OCI-LY3 (cell line): ENCODE results near the gene CCR7.

Experiments
- EZH2phosphoT487 ChIP-seq: fragments of 200-600 bp; shearing (Covaris generic); IDR thresholded peaks from 2 replicates; pipeline ENCODE4 v1.6.1; 2018; ENCODE audit warnings: antibody characterized with exemption, mixed run types, low read depth
- TF ChIP-seq, protein P1 (sequence below): fragments of 200-600, 300-600 bp; sonication (generic); IDR thresholded peaks from 2 replicates; pipeline ENCODE4 v1.5.1; 2014; ENCODE audit warnings: antibody characterized with exemption, low read length, low read depth

- TF ChIP-seq, protein P1, sequence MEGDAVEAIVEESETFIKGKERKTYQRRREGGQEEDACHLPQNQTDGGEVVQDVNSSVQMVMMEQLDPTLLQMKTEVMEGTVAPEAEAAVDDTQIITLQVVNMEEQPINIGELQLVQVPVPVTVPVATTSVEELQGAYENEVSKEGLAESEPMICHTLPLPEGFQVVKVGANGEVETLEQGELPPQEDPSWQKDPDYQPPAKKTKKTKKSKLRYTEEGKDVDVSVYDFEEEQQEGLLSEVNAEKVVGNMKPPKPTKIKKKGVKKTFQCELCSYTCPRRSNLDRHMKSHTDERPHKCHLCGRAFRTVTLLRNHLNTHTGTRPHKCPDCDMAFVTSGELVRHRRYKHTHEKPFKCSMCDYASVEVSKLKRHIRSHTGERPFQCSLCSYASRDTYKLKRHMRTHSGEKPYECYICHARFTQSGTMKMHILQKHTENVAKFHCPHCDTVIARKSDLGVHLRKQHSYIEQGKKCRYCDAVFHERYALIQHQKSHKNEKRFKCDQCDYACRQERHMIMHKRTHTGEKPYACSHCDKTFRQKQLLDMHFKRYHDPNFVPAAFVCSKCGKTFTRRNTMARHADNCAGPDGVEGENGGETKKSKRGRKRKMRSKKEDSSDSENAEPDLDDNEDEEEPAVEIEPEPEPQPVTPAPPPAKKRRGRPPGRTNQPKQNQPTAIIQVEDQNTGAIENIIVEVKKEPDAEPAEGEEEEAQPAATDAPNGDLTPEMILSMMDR, result no peak
- no peak for TF ChIP-seq EZH2phosphoT487
Observed at GRCh38 chr17:40531051-40531991, 34.0 kb downstream of the CCR7 start.
